ENCODE measurements around the gene DNAH17. TPM values are rescaled to one million over a fixed set of nuclear protein-coding genes. Genes with fewer than 3 reads are reported as not detected.
A peak's percentile ranks its signal among the peaks of the same experiment; 100 is the strongest.

Gene DNAH17
- total RNA-seq, 3 donors from 2014 or later (not counting 1 experiment from before 2014, with no cell fraction given): 0.16 to 0.25 (median 0.24) TPM

GRCh38 chr17:78421084-78421533 is 156.1 kb downstream of the DNAH17 start:
- Histone ChIP-seq H3K27ac (ENCODE audit: low read length) (no peak overlapping the region), H3K4me1 (ENCODE audit: control insufficient read depth, insufficient read depth, low read length) (peaks cover 16% of the 10 kb centered on the region), H3K4me3 (ENCODE audit: low read length) (no peak overlapping the region), H3K36me3 (ENCODE audit: control insufficient read depth, insufficient read depth, low read length) (peaks cover 62% of the 10 kb centered on the region), H3K9me3 (ENCODE audit: control insufficient read depth, insufficient read depth, low read length) (no peaks in the 10 kb centered on the region), H3K27me3 (ENCODE audit: control insufficient read depth, insufficient read depth, low read length) (no peaks in the 10 kb centered on the region)
- Mint-ChIP-seq H3K36me3 (no peaks in the 10 kb centered on the region), H3K4me1 (peaks cover 11 to 21% of the 10 kb centered on the region in 2 donors), H3K27me3 (ENCODE audit: low read depth in 2 of 2) (no peaks in the 10 kb centered on the region), H3K4me3 (no peak overlapping the region), H3K27ac (peak overlapping the region in 1 of 2 donors; percentile 7), H3K9me3 (no peaks in the 10 kb centered on the region)
- TF ChIP-seq, protein P1, sequence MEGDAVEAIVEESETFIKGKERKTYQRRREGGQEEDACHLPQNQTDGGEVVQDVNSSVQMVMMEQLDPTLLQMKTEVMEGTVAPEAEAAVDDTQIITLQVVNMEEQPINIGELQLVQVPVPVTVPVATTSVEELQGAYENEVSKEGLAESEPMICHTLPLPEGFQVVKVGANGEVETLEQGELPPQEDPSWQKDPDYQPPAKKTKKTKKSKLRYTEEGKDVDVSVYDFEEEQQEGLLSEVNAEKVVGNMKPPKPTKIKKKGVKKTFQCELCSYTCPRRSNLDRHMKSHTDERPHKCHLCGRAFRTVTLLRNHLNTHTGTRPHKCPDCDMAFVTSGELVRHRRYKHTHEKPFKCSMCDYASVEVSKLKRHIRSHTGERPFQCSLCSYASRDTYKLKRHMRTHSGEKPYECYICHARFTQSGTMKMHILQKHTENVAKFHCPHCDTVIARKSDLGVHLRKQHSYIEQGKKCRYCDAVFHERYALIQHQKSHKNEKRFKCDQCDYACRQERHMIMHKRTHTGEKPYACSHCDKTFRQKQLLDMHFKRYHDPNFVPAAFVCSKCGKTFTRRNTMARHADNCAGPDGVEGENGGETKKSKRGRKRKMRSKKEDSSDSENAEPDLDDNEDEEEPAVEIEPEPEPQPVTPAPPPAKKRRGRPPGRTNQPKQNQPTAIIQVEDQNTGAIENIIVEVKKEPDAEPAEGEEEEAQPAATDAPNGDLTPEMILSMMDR (IDR thresholded peaks at IDR 0.05): no peak
- intact Hi-C loops (cut with micrococcal nuclease): no loop called here
- 95% methylated on average over 6 of the region's 6 CpGs for WGBS (ENCODE audit: insufficient coverage)
- no peak for DNase-seq
- no peak for ATAC-seq

- DNase-seq (no peak), ATAC-seq (no peak)
- Histone ChIP-seq H3K27me3 (ENCODE audit: control insufficient read depth, insufficient read depth, low read length) (no peaks in the 10 kb centered on the region), H3K4me3 (ENCODE audit: low read length) (no peak overlapping the region), H3K36me3 (ENCODE audit: control insufficient read depth, insufficient read depth, low read length) (peaks cover 60% of the 10 kb centered on the region), H3K9me3 (ENCODE audit: control insufficient read depth, insufficient read depth, low read length) (no peaks in the 10 kb centered on the region), H3K27ac (ENCODE audit: low read length) (no peak overlapping the region), H3K4me1 (ENCODE audit: control insufficient read depth, insufficient read depth, low read length) (peaks cover 25% of the 10 kb centered on the region)
- whole genome bisulfite sequencing (ENCODE audit: insufficient coverage): 96% methylated on average over 22 of the region's 22 CpGs
- Mint-ChIP-seq H3K27me3 (ENCODE audit: low read depth in 2 of 2) (no peaks in the 10 kb centered on the region), H3K9me3 (no peaks in the 10 kb centered on the region), H3K36me3 (no peaks in the 10 kb centered on the region), H3K27ac (no peak overlapping the region), H3K4me1 (peaks cover 11 to 25% of the 10 kb centered on the region in 2 donors), H3K4me3 (no peak overlapping the region)
- intact Hi-C loops (cut with micrococcal nuclease): no loop called here
- TF ChIP-seq, protein P1 (IDR thresholded peaks at IDR 0.05): no peak
Observed at GRCh38 chr17:78419970-78420815, 157.0 kb downstream of the DNAH17 start.

GRCh38 chr17:78418326-78419026 is 158.7 kb downstream of the DNAH17 start:
- 82% methylated on average over 11 of the region's 12 CpGs for WGBS (ENCODE audit: insufficient coverage)
- intact Hi-C loops (cut with micrococcal nuclease): no loop called here
- ATAC-seq (no peak), DNase-seq (no peak)
- no peaks in the 10 kb centered on the region for H3K9me3 ChIP-seq (ENCODE audit: control insufficient read depth, insufficient read depth, low read length)
- Mint-ChIP-seq H3K36me3 (no peaks in the 10 kb centered on the region), H3K9me3 (no peaks in the 10 kb centered on the region), H3K27ac (no peak overlapping the region), H3K4me1 (peaks cover 26 to 38% of the 10 kb centered on the region in 2 donors), H3K27me3 (ENCODE audit: low read depth in 2 of 2) (no peaks in the 10 kb centered on the region), H3K4me3 (no peak overlapping the region)
- TF ChIP-seq, protein P1 (IDR thresholded peaks at IDR 0.05): no peak
- peaks cover 46% of the 10 kb centered on the region for H3K36me3 ChIP-seq (ENCODE audit: control insufficient read depth, insufficient read depth, low read length)
- no peak overlapping the region for H3K4me3 ChIP-seq (ENCODE audit: low read length)
- H3K27me3 ChIP-seq (ENCODE audit: control insufficient read depth, insufficient read depth, low read length): no peaks in the 10 kb centered on the region
- H3K4me1 ChIP-seq (ENCODE audit: control insufficient read depth, insufficient read depth, low read length): peaks cover 43% of the 10 kb centered on the region
- H3K27ac ChIP-seq (ENCODE audit: low read length): no peak overlapping the region
